Parathyroid adenoma (tissue), 2 donors: ENCODE results near the gene PNMA1.

Experiments used
- H2AFZ ChIP-seq: fragments of 300-600 bp; sonication (generic); one replicate; pipeline ENCODE4 v1.7.0; 2017; ENCODE audit warnings: antibody characterized with exemption, mild to moderate bottlenecking
- H3K27ac ChIP-seq: fragments of 300-600 bp; sonication (generic); one replicate; pipeline ENCODE4 v1.7.0; 2017
- H3K27me3 ChIP-seq: fragments of 300-600 bp; sonication (generic); one replicate; pipeline ENCODE4 v1.7.0; 2017; ENCODE audit warnings: low read length; ENCODE audit not compliant: control insufficient read depth, insufficient read depth
- H3K36me3 ChIP-seq: fragments of 300-600 bp; sonication (generic); one replicate; pipeline ENCODE4 v1.7.0; 2017; ENCODE audit warnings: low read length; ENCODE audit not compliant: control insufficient read depth, insufficient read depth
- H3K4me1 ChIP-seq: fragments of 300-600 bp; sonication (generic); one replicate; pipeline ENCODE4 v1.7.0; 2017; ENCODE audit warnings: control low read depth
- H3K4me2 ChIP-seq: fragments of 300-600 bp; sonication (generic); one replicate; pipeline ENCODE4 v1.7.0; 2017; ENCODE audit warnings: low read length
- H3K4me3 ChIP-seq: fragments of 300-600 bp; sonication (generic); one replicate; pipeline ENCODE4 v1.7.0; 2017; ENCODE audit warnings: low read depth, low read length
- H3K79me2 ChIP-seq: fragments of 300-600 bp; sonication (generic); one replicate; pipeline ENCODE4 v1.7.0; 2017; ENCODE audit warnings: control low read depth
- H3K9ac ChIP-seq: fragments of 300-600 bp; sonication (generic); one replicate; pipeline ENCODE4 v1.7.0; 2017; ENCODE audit warnings: mild to moderate bottlenecking
- H3K9me3 ChIP-seq: fragments of 300-600 bp; sonication (generic); one replicate; pipeline ENCODE4 v1.7.0; 2017; ENCODE audit warnings: low read length; ENCODE audit not compliant: control insufficient read depth
- CTCF ChIP-seq: fragments of 300-600 bp; sonication (generic); IDR thresholded peaks from one replicate; pipeline ENCODE4 v1.7.0; 2017; ENCODE audit warnings: antibody characterized with exemption, mild to moderate bottlenecking
- donor health status: primary hyperparathyroidism.

The PNMA1 gene

DNA sequence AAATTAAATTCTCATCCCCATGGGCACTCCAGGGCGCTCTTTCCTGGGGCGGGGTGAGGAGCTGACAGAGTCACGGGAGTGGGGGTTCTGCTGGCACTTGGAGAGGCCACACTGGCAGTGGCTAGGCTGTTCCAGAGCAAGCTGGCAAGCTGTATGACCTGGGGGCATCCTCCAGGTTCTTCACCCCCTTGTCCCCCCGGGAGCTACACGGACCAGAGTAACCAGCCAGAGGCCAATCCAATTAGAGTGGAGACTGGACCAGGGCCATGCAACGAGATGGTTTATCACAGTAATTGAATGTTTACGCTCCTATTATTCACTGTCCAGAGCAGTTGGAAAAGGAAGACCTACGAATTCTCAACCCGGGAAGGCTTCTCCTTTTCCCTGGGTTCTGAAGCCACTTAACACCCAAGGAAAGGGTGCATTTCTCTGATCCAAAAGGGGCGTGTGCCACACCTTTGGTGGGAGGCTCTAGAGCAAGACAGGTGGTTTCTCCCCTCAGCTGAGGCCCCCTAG lies 43.8 kb upstream of the PNMA1 start:
- Histone ChIP-seq H3K9ac (peak overlapping the region; percentile 56), H3K9me3 (no peaks in the 10 kb centered on the region), H2AFZ (no peak overlapping the region), H3K27me3 (no peaks in the 10 kb centered on the region), H3K4me2 (peak overlapping the region; percentile 90), H3K4me3 (peak overlapping the region; percentile 59), H3K79me2 (peaks cover 81% of the 10 kb centered on the region), H3K4me1 (peaks cover 81% of the 10 kb centered on the region), H3K27ac (peak overlapping the region; percentile 95), H3K36me3 (no peaks in the 10 kb centered on the region)
- no peak for TF ChIP-seq CTCF

DNA sequence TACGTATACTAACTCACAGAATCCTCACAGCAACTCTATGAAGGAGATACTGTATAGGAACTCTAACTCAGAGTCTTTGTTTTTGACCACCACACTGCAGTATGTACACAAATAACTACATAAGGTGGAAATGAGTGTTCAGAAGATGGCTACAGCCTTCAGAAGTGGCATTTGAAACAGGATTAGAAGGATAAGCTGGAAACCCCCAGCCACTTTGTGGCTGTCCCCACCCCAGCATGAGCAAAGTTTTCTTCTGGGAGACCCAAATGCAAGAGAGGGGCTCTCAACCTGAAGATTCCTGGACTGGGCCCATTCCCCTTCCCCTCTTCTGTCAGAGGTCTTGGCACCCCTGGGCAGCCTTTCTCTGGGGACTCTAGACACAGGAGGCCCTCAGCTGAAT lies 43.2 kb upstream of the PNMA1 start:
- H2AFZ ChIP-seq = no peak overlapping the region
- H3K9ac ChIP-seq = no peak overlapping the region
- H3K36me3 ChIP-seq = no peaks in the 10 kb centered on the region
- no peaks in the 10 kb centered on the region for H3K9me3 ChIP-seq
- peak overlapping the region; percentile 90 for H3K4me2 ChIP-seq
- H3K27me3 ChIP-seq = no peaks in the 10 kb centered on the region
- no peak for TF ChIP-seq CTCF
- H3K79me2 ChIP-seq = peaks cover 76% of the 10 kb centered on the region
- H3K4me1 ChIP-seq = peaks cover 81% of the 10 kb centered on the region
- H3K4me3 ChIP-seq = no peak overlapping the region
- peak overlapping the region; percentile 95 for H3K27ac ChIP-seq

DNA sequence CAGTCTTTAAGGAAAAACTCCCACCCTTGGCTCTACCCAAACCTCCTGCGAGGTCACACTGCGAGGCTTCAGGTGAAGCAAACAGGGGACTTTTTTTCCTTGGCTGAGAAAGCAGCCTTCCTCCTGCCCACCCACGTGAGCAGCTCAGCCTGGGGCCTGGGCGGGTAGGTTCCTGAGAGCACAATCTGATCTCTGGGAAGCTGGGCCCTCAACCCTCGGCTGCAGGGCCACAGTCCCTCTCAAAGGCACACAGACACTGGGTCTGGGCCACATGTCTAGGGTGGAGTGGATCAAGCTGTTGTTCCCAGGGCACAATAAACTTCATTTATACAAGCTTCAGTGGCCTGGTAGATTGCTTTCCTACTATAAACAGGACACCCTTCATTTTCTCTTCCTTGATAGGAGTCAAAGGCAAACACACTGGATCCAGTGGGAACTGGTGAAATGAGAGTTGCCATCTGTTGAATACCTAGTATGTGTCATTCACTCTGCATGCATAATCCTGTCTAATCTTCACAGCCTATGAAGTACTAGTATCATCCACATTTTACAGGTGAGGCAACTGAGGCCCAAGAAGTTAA lies 41.3 kb upstream of the PNMA1 start:
- Histone ChIP-seq H3K4me3 (no peak overlapping the region), H2AFZ (no peak overlapping the region), H3K4me2 (peak overlapping the region; percentile 48), H3K9me3 (no peaks in the 10 kb centered on the region), H3K27me3 (no peaks in the 10 kb centered on the region), H3K9ac (no peak overlapping the region), H3K27ac (peak overlapping the region; percentile 95), H3K4me1 (peaks cover 79% of the 10 kb centered on the region), H3K79me2 (peaks cover 72% of the 10 kb centered on the region), H3K36me3 (no peaks in the 10 kb centered on the region)
- no peak for TF ChIP-seq CTCF

DNA sequence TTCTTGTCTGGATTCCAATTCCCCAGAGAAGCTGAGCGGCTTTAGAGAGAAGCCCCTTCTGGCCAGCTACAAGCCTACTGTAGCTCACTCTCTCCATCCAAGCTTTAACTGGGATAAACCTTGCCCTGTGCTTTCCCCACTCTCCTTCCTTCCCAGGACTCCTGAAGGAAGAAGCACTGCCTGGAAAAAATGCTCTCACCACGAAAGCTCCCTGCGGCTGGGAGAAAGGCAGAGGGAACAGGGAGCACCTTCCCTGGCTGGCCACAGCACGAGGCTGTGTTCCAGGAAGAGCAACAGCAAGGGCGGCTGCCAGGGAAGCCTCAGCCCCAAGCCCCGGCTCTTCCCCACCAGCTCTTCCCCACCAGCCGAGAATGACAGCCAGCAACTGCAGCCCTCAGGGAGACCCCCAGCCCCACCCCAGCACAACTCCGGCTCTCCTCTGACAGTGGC lies 40.8 kb upstream of the PNMA1 start:
- Histone ChIP-seq H3K36me3 (no peaks in the 10 kb centered on the region), H3K4me3 (no peak overlapping the region)

More for the DNA sequence above, 40.8 kb upstream of the PNMA1 start:
- Histone ChIP-seq H3K9ac (no peak overlapping the region), H3K4me1 (peaks cover 82% of the 10 kb centered on the region), H3K79me2 (peaks cover 77% of the 10 kb centered on the region), H3K9me3 (no peaks in the 10 kb centered on the region), H2AFZ (no peak overlapping the region), H3K4me2 (peak overlapping the region; percentile 48), H3K27me3 (no peaks in the 10 kb centered on the region), H3K27ac (peak overlapping the region; percentile 95)
- TF ChIP-seq CTCF = no peak
